HEK293 (cell line): ENCODE results near the gene SMIM43.

ENCODE experiments used
- CTCF ChIA-PET: fragments of 350-600 bp; formaldehyde crosslinking; extraction: SDS; loops from one replicate; lab custom pipeline; 2021; ENCODE audit warnings: antibody characterized with exemption; lab: Yijun Ruan, JAX
- POLR2A ChIA-PET: fragments of 300-600 bp; formaldehyde crosslinking; extraction: SDS; loops from one replicate; lab custom pipeline; 2020; ENCODE audit warnings: antibody characterized with exemption, inconsistent platforms; lab: Yijun Ruan, JAX
- H3K27ac ChIP-seq: fragments of 200-500 bp; sonication (Bioruptor generic); 2 replicates; pipeline ENCODE4 v1.5.1; 2014; ENCODE audit warnings: low read depth, low read length, control low read depth, inconsistent platforms; ENCODE audit errors: extremely low read depth
- H3K36me3 ChIP-seq, 2 experiments: fragments of 200-500 bp in 1 of 2; sonication (Bioruptor generic) in 1 of 2; 1 replicate in 1 of 2; 2 replicates in 1 of 2; pipeline ENCODE4 v1.5.1; 2014 to 2017; ENCODE audit warnings: inconsistent platforms in 2 of 2, low read length in 2 of 2; ENCODE audit not compliant: control insufficient read depth in 2 of 2, insufficient read depth in 1 of 2
- H3K4me1 ChIP-seq: fragments of 200-500 bp; sonication (Bioruptor generic); 2 replicates; pipeline ENCODE4 v1.5.1; 2014; ENCODE audit warnings: mild to moderate bottlenecking, low read length, inconsistent platforms; ENCODE audit not compliant: control insufficient read depth, insufficient read depth
- H3K4me3 ChIP-seq: 2 replicates; pipeline ENCODE4 v1.5.1; 2011; ENCODE audit warnings: low read depth, mild to moderate bottlenecking, control low read depth, low read length, moderate library complexity
- H3K9me3 ChIP-seq: fragments of 200-500 bp; sonication (Bioruptor generic); 2 replicates; pipeline ENCODE4 v1.5.1; 2014; ENCODE audit warnings: low read depth, low read length, inconsistent platforms; ENCODE audit not compliant: control insufficient read depth, insufficient read depth
- GFI1B ChIP-seq: fragments of 450-650 bp; formaldehyde crosslinking; IDR thresholded peaks from 2 replicates; pipeline ENCODE4 v1.5.1; 2016; ENCODE audit warnings: missing biosample characterization, missing genetic modification characterization
- GLI4 ChIP-seq: fragments of 450-650 bp; formaldehyde crosslinking; IDR thresholded peaks from 2 replicates; pipeline ENCODE4 v1.5.1; 2016; ENCODE audit warnings: missing biosample characterization, missing genetic modification characterization
- KLF1 ChIP-seq: fragments of 450-650 bp; formaldehyde crosslinking; IDR thresholded peaks from 2 replicates; pipeline ENCODE4 v1.5.1; 2016; ENCODE audit warnings: missing biosample characterization, missing genetic modification characterization
- KLF16 ChIP-seq: fragments of 450-650 bp; formaldehyde crosslinking; IDR thresholded peaks from 2 replicates; pipeline ENCODE4 v1.5.1; 2017; ENCODE audit warnings: missing biosample characterization, missing genetic modification characterization
- OSR2 ChIP-seq: fragments of 450-650 bp; formaldehyde crosslinking; IDR thresholded peaks from 2 replicates; pipeline ENCODE4 v1.5.1; 2016; ENCODE audit warnings: missing biosample characterization, missing genetic modification characterization
- SALL2 ChIP-seq: fragments of 450-650 bp; formaldehyde crosslinking; IDR thresholded peaks from 2 replicates; pipeline ENCODE4 v1.5.0; 2017; ENCODE audit warnings: missing biosample characterization, mild to moderate bottlenecking, missing genetic modification characterization, borderline replicate concordance
- ZBTB20 ChIP-seq: fragments of 450-650 bp; formaldehyde crosslinking; IDR thresholded peaks from 2 replicates; pipeline ENCODE4 v1.5.1; 2016; ENCODE audit warnings: missing biosample characterization, missing genetic modification characterization
- ZNF2 ChIP-seq: fragments of 450-650 bp; formaldehyde crosslinking; IDR thresholded peaks from 2 replicates; pipeline ENCODE4 v1.5.1; 2016; ENCODE audit warnings: missing biosample characterization, missing genetic modification characterization
- ZNF223 ChIP-seq: fragments of 450-650 bp; formaldehyde crosslinking; IDR thresholded peaks from 2 replicates; pipeline ENCODE4 v1.5.1; 2016; ENCODE audit warnings: missing biosample characterization, missing genetic modification characterization
- ZNF239 ChIP-seq: fragments of 450-650 bp; formaldehyde crosslinking; IDR thresholded peaks from 2 replicates; pipeline ENCODE4 v1.5.1; 2016; ENCODE audit warnings: missing biosample characterization, missing genetic modification characterization
- ZNF266 ChIP-seq: fragments of 450-650 bp; formaldehyde crosslinking; IDR thresholded peaks from 2 replicates; pipeline ENCODE4 v1.5.1; 2016; ENCODE audit warnings: missing biosample characterization, missing genetic modification characterization, low read depth
- ZNF426 ChIP-seq: fragments of 450-650 bp; formaldehyde crosslinking; IDR thresholded peaks from 2 replicates; pipeline ENCODE4 v1.5.1; 2017; ENCODE audit warnings: missing biosample characterization, missing genetic modification characterization, mild to moderate bottlenecking, inconsistent platforms, moderate library complexity
- ZNF521 ChIP-seq: fragments of 450-650 bp; formaldehyde crosslinking; IDR thresholded peaks from 2 replicates; pipeline ENCODE4 v1.5.1; 2017; ENCODE audit warnings: missing biosample characterization, mild to moderate bottlenecking, missing genetic modification characterization
- ZNF610 ChIP-seq: fragments of 450-650 bp; formaldehyde crosslinking; IDR thresholded peaks from 2 replicates; pipeline ENCODE4 v1.5.1; 2016; ENCODE audit warnings: missing biosample characterization, missing genetic modification characterization, borderline replicate concordance
- ZNF664 ChIP-seq: fragments of 450-650 bp; formaldehyde crosslinking; IDR thresholded peaks from 2 replicates; pipeline ENCODE4 v1.5.1; 2016; ENCODE audit warnings: missing biosample characterization, missing genetic modification characterization
- ZNF707 ChIP-seq: fragments of 450-650 bp; formaldehyde crosslinking; IDR thresholded peaks from 2 replicates; pipeline ENCODE4 v1.5.1; 2016; ENCODE audit warnings: missing biosample characterization, missing genetic modification characterization
- ZNF76 ChIP-seq: fragments of 450-650 bp; formaldehyde crosslinking; IDR thresholded peaks from 2 replicates; pipeline ENCODE4; 2016; ENCODE audit warnings: low read depth, missing biosample characterization, missing genetic modification characterization, borderline replicate concordance
- ZXDB ChIP-seq: fragments of 450-650 bp; formaldehyde crosslinking; IDR thresholded peaks from 2 replicates; pipeline ENCODE4 v1.5.1; 2016; ENCODE audit warnings: missing biosample characterization, missing genetic modification characterization
- TF ChIP-seq, protein P1 (sequence below): fragments of 450-650 bp; IDR thresholded peaks from 2 replicates; pipeline ENCODE4 v1.5.1; 2018; ENCODE audit warnings: missing biosample characterization, missing genetic modification characterization
- TF ChIP-seq, protein P2 (sequence below): fragments of 450-650 bp; IDR thresholded peaks from 2 replicates; pipeline ENCODE4 v1.5.1; 2018; ENCODE audit warnings: missing biosample characterization, mild to moderate bottlenecking, missing genetic modification characterization
- TF ChIP-seq, protein P3 (sequence below): fragments of 450-650 bp; formaldehyde crosslinking; IDR thresholded peaks from 2 replicates; pipeline ENCODE4 v1.5.1; 2016; ENCODE audit warnings: missing biosample characterization, missing genetic modification characterization
- TF ChIP-seq, protein P4 (sequence below): fragments of 450-650 bp; formaldehyde crosslinking; IDR thresholded peaks from 2 replicates; pipeline ENCODE4 v1.5.1; 2017; ENCODE audit warnings: missing biosample characterization, missing genetic modification characterization

The SMIM43 gene

DNA sequence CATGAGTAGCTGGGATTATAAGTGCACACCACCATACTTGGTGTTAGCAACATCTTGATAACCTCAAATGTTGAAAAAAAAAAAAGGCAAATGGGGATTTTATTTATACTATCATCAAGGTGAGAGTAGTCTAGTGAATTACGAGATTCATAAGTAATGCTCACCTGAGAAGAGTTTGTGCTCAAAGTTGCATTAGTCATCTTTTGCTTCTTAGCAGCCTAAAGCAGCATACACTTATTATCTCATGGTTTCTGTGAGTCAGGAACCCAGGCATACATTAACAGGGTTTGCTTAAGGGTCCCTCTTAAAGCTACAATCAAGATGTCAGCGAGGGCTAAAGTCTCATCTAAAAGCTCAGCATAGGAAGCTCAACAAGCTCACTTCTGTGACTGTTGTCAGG is 28.0 kb upstream of the SMIM43 start:
- H3K4me3 ChIP-seq: no peak overlapping the region
- CTCF ChIA-PET: no interaction called here
- no peaks in the 10 kb centered on the region for H3K4me1 ChIP-seq
- H3K9me3 ChIP-seq: no peaks in the 10 kb centered on the region
- H3K36me3 ChIP-seq: no peaks in the 10 kb centered on the region
- POLR2A ChIA-PET: no interaction called here
- H3K27ac ChIP-seq: no peak overlapping the region
- TF ChIP-seq ZNF664 (tag by site-specific recombination) (no peak), KLF1 (no peak), SALL2 (no peak), ZNF76 (tag by site-specific recombination) (no peak), KLF16 (no peak), ZNF239 (tag by site-specific recombination) (no peak), ZNF2 (tag by site-specific recombination) (no peak), ZBTB20 (tag by site-specific recombination) (no peak), ZNF610 (tag by site-specific recombination) (no peak), GFI1B (no peak), ZXDB (tag by site-specific recombination) (no peak), GLI4 (tag by site-specific recombination) (no peak), OSR2 (no peak)
- TF ChIP-seq, protein P1, sequence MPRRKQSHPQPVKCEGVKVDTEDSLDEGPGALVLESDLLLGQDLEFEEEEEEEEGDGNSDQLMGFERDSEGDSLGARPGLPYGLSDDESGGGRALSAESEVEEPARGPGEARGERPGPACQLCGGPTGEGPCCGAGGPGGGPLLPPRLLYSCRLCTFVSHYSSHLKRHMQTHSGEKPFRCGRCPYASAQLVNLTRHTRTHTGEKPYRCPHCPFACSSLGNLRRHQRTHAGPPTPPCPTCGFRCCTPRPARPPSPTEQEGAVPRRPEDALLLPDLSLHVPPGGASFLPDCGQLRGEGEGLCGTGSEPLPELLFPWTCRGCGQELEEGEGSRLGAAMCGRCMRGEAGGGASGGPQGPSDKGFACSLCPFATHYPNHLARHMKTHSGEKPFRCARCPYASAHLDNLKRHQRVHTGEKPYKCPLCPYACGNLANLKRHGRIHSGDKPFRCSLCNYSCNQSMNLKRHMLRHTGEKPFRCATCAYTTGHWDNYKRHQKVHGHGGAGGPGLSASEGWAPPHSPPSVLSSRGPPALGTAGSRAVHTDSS (tag by site-specific recombination): no peak
- TF ChIP-seq, protein P2, sequence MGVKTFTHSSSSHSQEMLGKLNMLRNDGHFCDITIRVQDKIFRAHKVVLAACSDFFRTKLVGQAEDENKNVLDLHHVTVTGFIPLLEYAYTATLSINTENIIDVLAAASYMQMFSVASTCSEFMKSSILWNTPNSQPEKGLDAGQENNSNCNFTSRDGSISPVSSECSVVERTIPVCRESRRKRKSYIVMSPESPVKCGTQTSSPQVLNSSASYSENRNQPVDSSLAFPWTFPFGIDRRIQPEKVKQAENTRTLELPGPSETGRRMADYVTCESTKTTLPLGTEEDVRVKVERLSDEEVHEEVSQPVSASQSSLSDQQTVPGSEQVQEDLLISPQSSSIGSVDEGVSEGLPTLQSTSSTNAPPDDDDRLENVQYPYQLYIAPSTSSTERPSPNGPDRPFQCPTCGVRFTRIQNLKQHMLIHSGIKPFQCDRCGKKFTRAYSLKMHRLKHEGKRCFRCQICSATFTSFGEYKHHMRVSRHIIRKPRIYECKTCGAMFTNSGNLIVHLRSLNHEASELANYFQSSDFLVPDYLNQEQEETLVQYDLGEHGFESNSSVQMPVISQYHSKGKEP (tag by site-specific recombination): no peak
- TF ChIP-seq, protein P3, sequence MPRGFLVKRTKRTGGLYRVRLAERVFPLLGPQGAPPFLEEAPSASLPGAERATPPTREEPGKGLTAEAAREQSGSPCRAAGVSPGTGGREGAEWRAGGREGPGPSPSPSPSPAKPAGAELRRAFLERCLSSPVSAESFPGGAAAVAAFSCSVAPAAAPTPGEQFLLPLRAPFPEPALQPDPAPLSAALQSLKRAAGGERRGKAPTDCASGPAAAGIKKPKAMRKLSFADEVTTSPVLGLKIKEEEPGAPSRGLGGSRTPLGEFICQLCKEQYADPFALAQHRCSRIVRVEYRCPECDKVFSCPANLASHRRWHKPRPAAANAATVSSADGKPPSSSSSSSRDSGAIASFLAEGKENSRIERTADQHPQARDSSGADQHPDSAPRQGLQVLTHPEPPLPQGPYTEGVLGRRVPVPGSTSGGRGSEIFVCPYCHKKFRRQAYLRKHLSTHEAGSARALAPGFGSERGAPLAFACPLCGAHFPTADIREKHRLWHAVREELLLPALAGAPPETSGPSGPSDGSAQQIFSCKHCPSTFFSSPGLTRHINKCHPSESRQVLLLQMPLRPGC (tag by site-specific recombination): no peak

DNA sequence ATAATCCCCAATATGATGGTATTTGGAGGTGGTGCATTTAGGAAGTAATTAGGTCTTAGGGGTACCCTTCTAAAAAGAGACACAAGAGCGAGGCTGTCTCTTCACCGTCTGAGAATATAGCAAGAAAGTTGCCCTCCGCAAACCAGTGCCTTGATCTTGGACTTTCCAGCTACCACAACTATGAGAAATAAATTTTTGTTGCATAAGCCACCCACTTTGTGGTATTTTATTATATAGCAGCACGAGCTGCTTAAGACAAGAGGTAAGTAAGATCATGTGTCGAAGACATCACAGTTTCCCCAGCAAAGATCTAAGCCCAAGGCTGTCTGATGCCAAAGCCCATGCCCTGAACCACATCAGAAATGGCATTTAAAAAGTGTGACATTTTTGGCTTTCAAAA is 26.5 kb upstream of the SMIM43 start:
- POLR2A ChIA-PET: no interaction called here
- CTCF ChIA-PET: no interaction called here

More for the DNA sequence above, 26.5 kb upstream of the SMIM43 start:
- H3K27ac ChIP-seq: no peak overlapping the region
- no peak overlapping the region for H3K4me3 ChIP-seq
- TF ChIP-seq ZNF426 (tag by site-specific recombination) (no peak), ZNF521 (no peak), ZNF266 (tag by site-specific recombination) (no peak), ZNF223 (tag by site-specific recombination) (no peak), ZNF707 (tag by site-specific recombination) (no peak)
- TF ChIP-seq, protein P4, sequence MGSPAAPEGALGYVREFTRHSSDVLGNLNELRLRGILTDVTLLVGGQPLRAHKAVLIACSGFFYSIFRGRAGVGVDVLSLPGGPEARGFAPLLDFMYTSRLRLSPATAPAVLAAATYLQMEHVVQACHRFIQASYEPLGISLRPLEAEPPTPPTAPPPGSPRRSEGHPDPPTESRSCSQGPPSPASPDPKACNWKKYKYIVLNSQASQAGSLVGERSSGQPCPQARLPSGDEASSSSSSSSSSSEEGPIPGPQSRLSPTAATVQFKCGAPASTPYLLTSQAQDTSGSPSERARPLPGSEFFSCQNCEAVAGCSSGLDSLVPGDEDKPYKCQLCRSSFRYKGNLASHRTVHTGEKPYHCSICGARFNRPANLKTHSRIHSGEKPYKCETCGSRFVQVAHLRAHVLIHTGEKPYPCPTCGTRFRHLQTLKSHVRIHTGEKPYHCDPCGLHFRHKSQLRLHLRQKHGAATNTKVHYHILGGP: no peak
- no peaks in the 10 kb centered on the region for H3K9me3 ChIP-seq
- no peaks in the 10 kb centered on the region for H3K4me1 ChIP-seq
- H3K36me3 ChIP-seq: no peaks in the 10 kb centered on the region
